BLaER1 treated with 17β-estradiol and CSF1 and Interleukin-3, amounts not matched to agents 10 nM and 100 nM (cell line): ENCODE measurements around the gene FCN3.
A peak's percentile ranks its signal among the peaks of the same experiment; 100 is the strongest.

Experiments used
- H3K27ac ChIP-seq, 11 experiments: shearing (Covaris generic); formaldehyde crosslinking; 2 replicates each; pipeline ENCODE4 v1.8.1; 2022
- H3K27me3 ChIP-seq, 11 experiments: shearing (Covaris generic); formaldehyde crosslinking; 2 replicates each; pipeline ENCODE4 v1.8.1; 2022
- H3K36me3 ChIP-seq, 11 experiments: shearing (Covaris generic); formaldehyde crosslinking; 2 replicates each; pipeline ENCODE4 v1.8.1; 2022
- H3K4me1 ChIP-seq, 10 experiments: shearing (Covaris generic); formaldehyde crosslinking; 2 replicates each; pipeline ENCODE4 v1.8.1; 2022
- H3K4me2 ChIP-seq, 11 experiments: shearing (Covaris generic); formaldehyde crosslinking; 2 replicates each; pipeline ENCODE4 v1.8.1; 2022
- H3K4me3 ChIP-seq, 10 experiments: shearing (Covaris generic); formaldehyde crosslinking; 2 replicates each; pipeline ENCODE4 v1.8.1; 2022
- H3K9ac ChIP-seq, 11 experiments: shearing (Covaris generic); formaldehyde crosslinking; 2 replicates each; pipeline ENCODE4 v1.8.1; 2022
- H3K9me3 ChIP-seq, 11 experiments: shearing (Covaris generic); formaldehyde crosslinking; replicated peaks in 1 of 11; 2 replicates each; pipeline ENCODE4 v1.8.1; 2022
- H4K20me1 ChIP-seq, 11 experiments: shearing (Covaris generic); formaldehyde crosslinking; 2 replicates each; pipeline ENCODE4 v1.8.1; 2022
- Cebpa-rat ChIP-seq, 11 experiments: shearing (Covaris generic); IDR thresholded peaks; 2 replicates each; pipeline ENCODE4 v1.8.1; 2022

Gene FCN3

DNA sequence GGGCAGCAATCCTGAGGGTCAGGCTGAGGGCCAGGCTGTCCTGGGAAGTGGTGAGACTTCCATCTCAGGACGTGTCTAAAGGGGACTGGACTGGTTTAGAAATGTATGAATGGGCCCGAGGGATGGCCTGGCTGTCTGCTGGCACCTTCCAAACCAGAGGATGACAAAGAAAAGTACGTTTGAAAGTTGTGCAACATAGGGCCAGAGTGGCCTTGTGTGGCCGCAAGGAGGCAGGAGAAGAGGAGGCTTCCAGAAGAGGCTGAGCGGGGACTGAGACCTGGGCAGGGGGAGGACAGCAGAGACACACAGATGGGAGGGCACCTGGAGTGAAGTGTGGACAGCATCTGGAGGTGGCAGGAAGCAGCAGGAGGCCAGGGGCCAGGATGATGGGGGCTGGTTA is 35.4 kb downstream of the FCN3 start:
- Histone ChIP-seq H3K4me2 (peak overlapping the region; percentile 16 to 100 (median 96); a peak in 20 of 22 replicates), H4K20me1 (no peaks in the 10 kb centered on the region), H3K9ac (peak overlapping the region in 10 of 11 experiments; percentile 3 to 96 (median 53); a peak in 17 of 22 replicates), H3K9me3 (no peaks in the 10 kb centered on the region), H3K27ac (peak overlapping the region in 9 of 11 experiments; percentile 15 to 99 (median 91); a peak in 18 of 22 replicates), H3K27me3 (no peaks in the 10 kb centered on the region), H3K4me1 (peaks cover 52 to 65% (median 58%) of the 10 kb centered on the region in 10 experiments), H3K4me3 (no peak overlapping the region), H3K36me3 (peaks cover 27 to 37% (median 31%) of the 10 kb centered on the region in 11 experiments)
- peak in 6 of 11 experiments; percentile 18 to 62 (median 40); a peak in 3 of 22 replicates for TF ChIP-seq Cebpa-rat (IDR thresholded peaks at IDR 0.05)

DNA sequence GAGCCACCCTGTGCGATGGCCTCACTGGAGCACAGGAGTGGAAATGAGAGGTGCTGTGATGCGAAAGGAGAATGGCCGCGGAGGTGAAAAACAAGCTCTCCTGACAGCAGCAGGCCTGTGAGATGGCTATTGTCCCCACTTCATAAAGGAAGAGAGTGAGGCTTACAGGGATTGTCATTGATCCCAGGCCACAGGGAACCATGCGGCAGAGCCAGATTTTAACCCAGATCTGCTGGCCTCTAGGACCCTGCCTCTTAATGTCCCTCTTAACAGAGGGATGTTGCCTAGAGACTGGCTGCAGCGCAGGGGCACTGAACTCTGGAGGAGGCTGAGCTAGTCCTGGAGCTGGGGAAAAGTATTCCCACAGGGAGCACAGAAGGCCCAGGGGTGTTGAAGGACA is 35.9 kb downstream of the FCN3 start:
- Histone ChIP-seq H3K27ac (peak overlapping the region in 9 of 11 experiments; percentile 15 to 99 (median 91); a peak in 18 of 22 replicates), H3K4me2 (peak overlapping the region; percentile 16 to 100 (median 96); a peak in 20 of 22 replicates), H3K27me3 (no peaks in the 10 kb centered on the region), H3K4me3 (no peak overlapping the region), H3K4me1 (peaks cover 49 to 60% (median 53%) of the 10 kb centered on the region in 10 experiments), H3K36me3 (peaks cover 31 to 42% (median 35%) of the 10 kb centered on the region in 11 experiments), H3K9ac (peak overlapping the region in 10 of 11 experiments; percentile 3 to 96 (median 53); a peak in 17 of 22 replicates), H3K9me3 (no peaks in the 10 kb centered on the region), H4K20me1 (no peaks in the 10 kb centered on the region; a peak in 1 of 22 replicates)
- no peak for TF ChIP-seq Cebpa-rat (IDR thresholded peaks at IDR 0.05)

DNA sequence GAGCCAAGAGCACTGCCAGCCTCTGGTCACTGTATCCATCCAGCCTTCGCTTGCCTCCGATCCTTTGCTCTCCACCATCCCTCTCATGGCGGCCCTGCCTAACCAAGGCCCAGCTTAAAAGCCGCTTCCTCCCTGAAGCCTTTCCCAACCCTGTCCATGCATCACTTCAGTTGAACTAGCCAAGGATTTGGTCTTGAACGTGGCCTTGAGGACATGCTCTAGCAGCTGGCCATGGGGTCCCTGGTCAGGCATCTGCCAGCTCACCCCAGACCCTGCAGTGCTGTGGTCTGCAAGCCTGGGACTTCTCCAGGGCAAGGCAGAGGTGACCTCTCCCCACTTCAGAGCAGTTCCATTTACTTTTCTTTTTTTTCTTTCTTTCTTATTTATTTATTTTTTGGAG is 37.9 kb downstream of the FCN3 start:
- H4K20me1 ChIP-seq: peaks cover 0 to 14% (median 0%) of the 10 kb centered on the region in 11 experiments; a peak in 7 of 22 replicates
- H3K4me1 ChIP-seq: peaks cover 32 to 50% (median 42%) of the 10 kb centered on the region in 10 experiments
- H3K9ac ChIP-seq: no peak overlapping the region
- no peak for TF ChIP-seq Cebpa-rat (IDR thresholded peaks at IDR 0.05)
- H3K9me3 ChIP-seq: no peaks in the 10 kb centered on the region
- no peak overlapping the region for H3K4me3 ChIP-seq
- no peak overlapping the region for H3K4me2 ChIP-seq
- H3K27ac ChIP-seq: peak overlapping the region in 1 of 11 experiments; percentile 32; a peak in 2 of 22 replicates
- H3K27me3 ChIP-seq: no peaks in the 10 kb centered on the region
- H3K36me3 ChIP-seq: peaks cover 51 to 61% (median 55%) of the 10 kb centered on the region in 11 experiments

DNA sequence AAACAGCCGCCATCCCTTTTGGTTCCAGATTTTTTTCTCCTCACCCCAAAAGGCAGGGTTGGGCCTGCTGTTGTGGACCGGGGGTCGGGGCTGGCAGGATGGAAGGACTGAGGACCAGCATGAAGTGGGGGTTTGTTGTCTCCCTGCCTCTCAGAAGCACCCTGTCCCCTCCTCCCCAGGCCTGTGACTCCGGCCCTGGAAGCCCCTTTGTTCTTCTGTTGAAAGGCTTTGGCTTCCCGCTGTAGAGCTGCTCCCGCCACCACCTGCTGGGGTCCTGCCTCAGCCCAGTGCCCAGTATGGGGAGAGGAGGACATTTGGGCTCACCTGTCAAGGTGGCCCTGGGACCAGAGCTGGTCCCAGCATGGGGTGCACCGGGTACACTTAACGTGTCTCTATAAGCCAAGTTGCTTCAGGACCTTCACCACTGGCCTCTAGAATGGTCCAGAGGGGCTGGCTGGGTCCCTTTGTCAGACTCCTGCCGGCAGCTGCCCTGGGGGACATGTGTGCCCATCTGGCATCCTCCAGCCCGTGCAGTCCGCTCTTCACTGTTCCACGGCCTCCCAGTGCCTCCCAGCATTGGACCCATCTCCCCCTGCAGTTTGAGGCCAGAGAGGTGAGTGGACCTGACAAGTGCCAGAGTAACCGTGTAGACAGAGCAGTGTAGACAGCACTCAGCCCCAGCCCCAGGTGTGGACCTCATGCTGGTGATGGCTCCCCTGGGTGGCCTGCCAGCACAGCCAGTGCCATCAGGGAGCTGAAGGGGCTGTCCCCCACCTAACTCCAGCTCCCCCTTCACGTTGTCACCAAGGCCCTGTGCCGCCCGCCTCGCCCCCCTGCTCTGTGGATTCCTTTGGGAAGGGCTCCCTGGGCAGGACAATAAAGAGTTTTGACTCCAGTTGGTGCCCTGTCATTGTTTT is 38.9 kb downstream of the FCN3 start:
- Histone ChIP-seq H3K27ac (peak overlapping the region in 2 of 11 experiments; percentile 9 to 32; a peak in 2 of 22 replicates), H3K27me3 (no peaks in the 10 kb centered on the region), H3K9me3 (no peaks in the 10 kb centered on the region), H3K36me3 (peaks cover 58 to 71% (median 65%) of the 10 kb centered on the region in 11 experiments), H3K9ac (no peak overlapping the region), H3K4me2 (no peak overlapping the region), H3K4me1 (peaks cover 24 to 50% (median 35%) of the 10 kb centered on the region in 10 experiments), H3K4me3 (no peak overlapping the region), H4K20me1 (peaks cover 0 to 24% (median 5%) of the 10 kb centered on the region in 11 experiments; a peak in 14 of 22 replicates)
- TF ChIP-seq Cebpa-rat (IDR thresholded peaks at IDR 0.05): no peak

DNA sequence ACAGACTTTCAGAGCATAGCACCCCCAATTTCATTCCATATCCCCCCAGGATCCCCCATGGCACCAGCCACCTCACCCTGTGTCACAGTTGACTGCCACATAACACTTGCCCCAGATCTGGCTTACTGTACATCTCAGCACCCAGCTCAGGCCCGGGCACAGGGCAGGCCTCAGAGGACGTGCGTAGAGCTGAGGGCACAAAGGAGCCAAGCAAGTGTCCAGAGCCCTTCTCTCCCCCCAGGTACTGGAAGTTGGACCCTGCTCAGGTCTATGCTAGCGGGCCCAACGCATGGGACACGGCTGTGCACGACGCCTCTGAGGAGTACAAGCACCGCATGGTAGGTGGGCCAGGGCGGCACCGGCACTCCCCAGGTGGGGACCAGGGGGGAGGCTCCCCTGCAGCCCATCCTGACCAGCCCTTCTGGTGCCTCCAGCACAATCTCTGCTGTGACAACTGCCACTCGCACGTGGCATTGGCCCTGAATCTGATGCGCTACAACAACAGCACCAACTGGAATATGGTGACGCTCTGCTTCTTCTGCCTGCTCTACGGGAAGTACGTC is 40.8 kb downstream of the FCN3 start:
- Histone ChIP-seq H3K36me3 (peaks cover 64 to 90% (median 80%) of the 10 kb centered on the region in 11 experiments), H3K27ac (no peak overlapping the region; a peak in 2 of 22 replicates), H3K4me3 (no peak overlapping the region), H3K4me1 (peaks cover 8 to 39% (median 20%) of the 10 kb centered on the region in 10 experiments), H3K9me3 (no peaks in the 10 kb centered on the region), H3K4me2 (no peak overlapping the region), H4K20me1 (peaks cover 0 to 43% (median 15%) of the 10 kb centered on the region in 11 experiments; a peak in 16 of 22 replicates), H3K27me3 (no peaks in the 10 kb centered on the region), H3K9ac (no peak overlapping the region)
- no peak for TF ChIP-seq Cebpa-rat (IDR thresholded peaks at IDR 0.05)

DNA sequence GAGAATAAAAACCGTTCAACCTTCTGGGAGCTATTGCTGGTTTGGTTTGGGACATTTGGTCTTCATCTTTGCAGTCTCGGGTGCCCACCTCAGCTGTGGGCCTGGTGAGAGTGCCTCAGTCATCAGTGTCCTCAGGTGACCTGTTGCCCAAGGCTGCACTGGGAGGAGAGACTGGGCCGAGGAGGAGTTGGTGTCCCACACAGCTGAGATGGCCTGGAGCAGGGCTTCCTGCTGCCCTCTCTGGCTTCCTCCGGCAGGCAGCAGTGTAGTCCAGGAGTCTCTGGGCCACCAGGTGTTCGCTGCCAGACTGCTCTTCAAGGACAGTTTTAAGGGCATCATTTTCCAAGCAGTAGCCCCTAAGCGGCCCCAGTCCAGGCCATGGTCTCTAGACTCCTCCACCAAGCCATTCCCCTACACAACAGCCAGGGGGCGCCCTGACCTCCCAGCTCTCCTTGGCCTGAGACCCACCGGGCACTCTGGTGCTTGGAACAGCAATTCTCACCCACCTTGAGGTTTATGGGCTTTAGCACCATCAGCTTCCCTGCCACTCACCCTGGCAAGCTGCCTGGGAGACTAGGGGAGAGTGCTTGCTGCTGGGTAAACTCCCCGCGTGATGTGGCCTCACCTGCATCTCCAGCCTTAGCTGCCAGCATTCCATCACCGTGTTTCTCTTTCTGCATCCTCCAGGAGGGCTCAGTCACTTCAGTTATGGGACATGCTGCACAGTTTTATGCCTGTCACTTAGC is 41.9 kb downstream of the FCN3 start:
- Histone ChIP-seq H3K4me2 (peak overlapping the region in 5 of 11 experiments; percentile 17 to 72 (median 33); a peak in 7 of 22 replicates), H3K27me3 (no peaks in the 10 kb centered on the region), H3K36me3 (peaks cover 74 to 99% (median 90%) of the 10 kb centered on the region in 11 experiments), H3K9ac (peak overlapping the region in 8 of 11 experiments; percentile 6 to 41 (median 18); a peak in 9 of 22 replicates), H3K4me3 (no peak overlapping the region), H4K20me1 (peaks cover 1 to 54% (median 26%) of the 10 kb centered on the region in 11 experiments; a peak in 17 of 22 replicates), H3K9me3 (no peaks in the 10 kb centered on the region), H3K4me1 (peaks cover 7 to 40% (median 23%) of the 10 kb centered on the region in 10 experiments; a peak in 17 of 20 replicates), H3K27ac (peak overlapping the region in 7 of 11 experiments; percentile 11 to 52 (median 32); a peak in 10 of 22 replicates)
- TF ChIP-seq Cebpa-rat (IDR thresholded peaks at IDR 0.05): no peak

DNA sequence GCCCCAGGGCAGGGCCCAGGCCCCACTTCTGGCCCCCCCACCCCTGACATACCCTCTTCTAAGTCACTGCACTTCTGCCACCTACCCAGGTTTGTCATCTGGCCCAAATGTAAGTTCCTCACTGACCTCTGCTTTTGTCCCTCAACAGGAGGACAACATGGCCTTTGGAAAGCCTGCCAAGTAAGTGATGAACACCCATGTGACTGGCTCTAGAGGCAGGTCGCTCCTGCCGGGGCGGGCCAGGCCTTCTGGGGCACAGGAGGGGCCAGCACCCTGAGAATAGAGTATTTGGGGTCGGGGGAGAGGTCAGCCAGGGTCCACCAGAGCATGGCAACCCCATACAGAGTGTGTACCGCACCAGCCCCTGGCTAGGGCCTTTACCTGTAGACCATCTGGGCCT is 42.7 kb downstream of the FCN3 start:
- peaks cover 76 to 100% (median 97%) of the 10 kb centered on the region in 11 experiments for H3K36me3 ChIP-seq
- peaks cover 9 to 62% (median 34%) of the 10 kb centered on the region in 11 experiments; a peak in 18 of 22 replicates for H4K20me1 ChIP-seq
- H3K27me3 ChIP-seq: no peaks in the 10 kb centered on the region
- no peak for TF ChIP-seq Cebpa-rat (IDR thresholded peaks at IDR 0.05)
- H3K4me3 ChIP-seq: no peak overlapping the region
- H3K4me1 ChIP-seq: peaks cover 7 to 48% (median 27%) of the 10 kb centered on the region in 10 experiments; a peak in 17 of 20 replicates
- peak overlapping the region in 8 of 11 experiments; percentile 14 to 52 (median 32); a peak in 11 of 22 replicates for H3K27ac ChIP-seq
- H3K4me2 ChIP-seq: peak overlapping the region in 5 of 11 experiments; percentile 17 to 72 (median 33); a peak in 8 of 22 replicates
- peak overlapping the region in 8 of 11 experiments; percentile 6 to 41 (median 18); a peak in 11 of 22 replicates for H3K9ac ChIP-seq
- no peaks in the 10 kb centered on the region for H3K9me3 ChIP-seq

DNA sequence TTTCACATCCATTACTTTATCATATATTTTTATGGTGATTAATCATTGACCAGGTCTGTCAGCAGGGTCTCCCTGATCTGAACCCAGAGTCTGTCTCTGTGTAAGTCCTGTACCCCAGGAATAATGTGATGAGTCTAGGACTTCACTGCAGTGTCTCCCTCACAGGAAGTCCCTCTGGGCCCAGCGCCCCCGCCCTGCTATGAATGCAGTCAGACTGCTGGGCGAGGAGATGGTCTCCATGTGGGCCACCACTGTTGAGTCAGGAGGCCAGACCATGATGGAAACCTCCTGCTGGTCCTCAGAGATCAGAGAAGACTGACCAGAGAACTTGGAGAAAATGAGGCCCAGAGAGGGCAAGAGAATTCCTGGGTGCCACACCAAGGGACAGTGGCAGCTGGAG is 43.2 kb downstream of the FCN3 start:
- Histone ChIP-seq H3K9ac (peak overlapping the region in 9 of 11 experiments; percentile 2 to 38 (median 19); a peak in 7 of 22 replicates), H4K20me1 (peaks cover 11 to 67% (median 38%) of the 10 kb centered on the region in 11 experiments; a peak in 18 of 22 replicates), H3K4me3 (no peak overlapping the region), H3K36me3 (peaks cover 71 to 100% (median 97%) of the 10 kb centered on the region in 11 experiments), H3K9me3 (no peaks in the 10 kb centered on the region), H3K4me1 (peaks cover 7 to 52% (median 31%) of the 10 kb centered on the region in 10 experiments; a peak in 17 of 20 replicates), H3K4me2 (peak overlapping the region in 2 of 11 experiments; percentile 17 to 72; a peak in 4 of 22 replicates), H3K27me3 (no peaks in the 10 kb centered on the region), H3K27ac (peak overlapping the region in 6 of 11 experiments; percentile 14 to 52 (median 26); a peak in 6 of 22 replicates)
- no peak for TF ChIP-seq Cebpa-rat (IDR thresholded peaks at IDR 0.05)
